NCI-H146 treated with DMSO at 0.1 percent for 48 hours (cell line): ENCODE data around the gene PAGE2B.
A peak's percentile ranks its signal among the peaks of the same experiment; 100 is the strongest.
"Not testable (repeated sequence)": the region's sequence is repeated elsewhere in the genome, so short reads cannot be mapped to it uniquely, and the experiment has no call there.

Experiments used
- DNase-seq: peaks from one replicate; lab custom pipeline; 2025; ENCODE audit not compliant: unreplicated experiment; lab: John Stamatoyannopoulos, UW

The PAGE2B gene

GRCh38 chrX:55074851-55075467, at the start of gene PAGE2B:
PAGE2B (plus strand) TSS chrX:55075030; CDS start chrX:55076042, 1,012 bp downstream.
- no peak for DNase-seq

- no peak for DNase-seq
These were observed 48.7 kb upstream of the PAGE2B start for GRCh38 chrX:55026143-55026542.

GRCh38 chrX:55026840-55027239, 48.0 kb upstream of the PAGE2B start:
- no peak for DNase-seq

- no peak for DNase-seq
These were observed 46.8 kb upstream of the PAGE2B start for GRCh38 chrX:55028040-55028439.

GRCh38 chrX:55028611-55029010, 46.2 kb upstream of the PAGE2B start:
- no peak for DNase-seq

GRCh38 chrX:55029291-55029690, 45.5 kb upstream of the PAGE2B start:
- DNase-seq = no peak

- DNase-seq = no peak
These were observed 44.3 kb upstream of the PAGE2B start, which contains the start of gene ALAS2 for GRCh38 chrX:55030271-55031205. ALAS2 (minus strand) TSS chrX:55030977; CDS start chrX:55026000, 4,977 bp downstream.

- DNase-seq = no peak
These were observed 41.4 kb upstream of the PAGE2B start for GRCh38 chrX:55033429-55033828.

GRCh38 chrX:55039471-55039870, 35.4 kb upstream of the PAGE2B start:
- DNase-seq = no peak

- no peak for DNase-seq
These were observed 33.3 kb upstream of the PAGE2B start for GRCh38 chrX:55041514-55041913.

GRCh38 chrX:55050599-55050998, 24.2 kb upstream of the PAGE2B start:
- not testable (repeated sequence) for DNase-seq

GRCh38 chrX:55056820-55057674, 17.8 kb upstream of the PAGE2B start:
- DNase-seq = no peak

GRCh38 chrX:55057675-55058249, 17.1 kb upstream of the PAGE2B start:
- DNase-seq = peak; percentile 5

- DNase-seq = not testable (repeated sequence)
These were observed 7.7 kb upstream of the PAGE2B start for GRCh38 chrX:55067180-55067579.

GRCh38 chrX:55072286-55072685, 2.5 kb upstream of the PAGE2B start:
- DNase-seq = no peak

GRCh38 chrX:55088795-55089489, 14.1 kb downstream of the PAGE2B start, which contains the start of gene PAGE2:
PAGE2 (plus strand) TSS chrX:55089018; CDS start chrX:55090021, 1,003 bp downstream.
- DNase-seq = no peak

- DNase-seq = no peak
These were observed 23.9 kb downstream of the PAGE2B start for GRCh38 chrX:55098691-55099090.

GRCh38 chrX:55099162-55099561, 24.3 kb downstream of the PAGE2B start:
- DNase-seq = no peak

- DNase-seq = no peak
These were observed 27.9 kb downstream of the PAGE2B start for GRCh38 chrX:55102754-55103153.

GRCh38 chrX:55107262-55107661, 32.4 kb downstream of the PAGE2B start:
- DNase-seq = no peak
